ENCODE results near the gene MPG.

MPG gene

DNA sequence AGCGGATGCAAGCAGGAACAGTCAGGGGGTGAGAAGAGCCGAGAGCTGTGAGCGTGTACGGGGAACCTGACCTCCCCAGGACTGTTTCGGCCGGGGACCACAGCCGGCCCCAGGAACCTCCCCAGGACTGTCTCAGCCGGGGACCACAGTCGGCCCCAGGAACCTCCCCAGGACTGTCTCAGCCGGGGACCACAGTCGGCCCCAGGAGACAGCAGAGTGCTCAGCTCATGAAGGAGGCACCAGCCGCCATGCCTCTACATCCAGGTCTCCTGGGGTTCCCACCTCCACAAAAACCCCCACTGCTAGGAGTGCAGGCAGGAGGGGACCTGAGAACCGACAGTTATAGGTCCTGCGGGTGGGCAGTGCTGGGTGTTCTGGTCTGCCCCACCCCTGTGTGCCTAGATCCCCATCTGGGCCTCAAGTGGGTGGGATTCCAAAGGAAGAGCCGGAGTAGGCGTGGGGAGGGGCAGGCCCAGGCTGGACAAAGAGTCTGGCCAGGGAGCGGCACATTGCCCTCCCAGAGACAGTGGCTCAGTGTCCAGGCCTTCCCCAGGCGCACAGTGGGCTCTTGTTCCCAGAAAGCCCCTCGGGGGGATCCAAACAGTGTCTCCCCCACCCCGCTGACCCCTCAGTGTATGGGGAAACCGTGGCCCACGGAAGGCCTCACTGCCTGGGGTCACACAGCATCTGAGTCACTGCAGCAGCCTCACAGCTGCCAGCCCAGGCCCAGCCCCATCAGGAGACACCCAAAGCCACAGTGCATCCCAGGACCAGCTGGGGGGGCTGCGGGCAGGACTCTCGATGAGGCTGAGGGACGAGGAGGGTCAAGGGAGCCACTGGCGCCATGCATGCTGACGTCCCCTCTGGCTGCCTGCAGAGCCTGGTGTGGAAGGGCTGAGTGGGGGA is 9.9 kb upstream of the MPG start:
- DNase-seq = peak; percentile 29

DNA sequence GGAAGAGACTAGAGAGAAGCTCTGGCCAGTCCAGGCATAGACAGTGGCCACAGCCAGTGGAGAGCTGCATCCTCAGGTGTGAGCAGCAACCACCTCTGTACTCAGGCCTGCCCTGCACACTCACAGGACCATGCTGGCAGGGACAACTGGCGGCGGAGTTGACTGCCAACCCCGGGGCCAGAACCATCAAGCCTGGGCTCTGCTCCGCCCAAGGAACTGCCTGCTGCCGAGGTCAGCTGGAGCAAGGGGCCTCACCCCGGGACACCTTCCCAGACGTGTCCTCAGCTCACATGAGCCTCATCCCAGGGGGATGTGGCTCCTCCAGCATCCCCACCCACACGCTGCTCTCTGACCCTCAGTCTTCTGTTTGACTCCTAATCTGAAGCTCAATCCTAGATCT is 8.8 kb upstream of the MPG start:
- no peak for DNase-seq

DNA sequence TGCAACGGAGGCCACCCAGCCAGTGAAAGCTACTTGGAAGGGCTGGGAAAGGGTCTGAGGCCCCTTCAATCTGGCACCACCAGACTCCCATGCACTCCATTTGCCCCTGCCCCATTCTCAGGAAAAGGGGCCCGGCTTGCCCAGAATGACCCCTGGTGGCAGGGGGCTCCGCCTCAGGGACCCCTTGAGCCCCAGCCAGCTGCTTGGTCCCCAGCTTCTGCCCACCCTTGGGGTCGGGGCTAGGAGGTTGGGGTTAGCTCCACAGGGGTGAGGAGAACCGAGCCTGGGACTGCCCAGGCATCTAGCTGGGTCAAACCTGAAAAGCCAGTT is 6.8 kb upstream of the MPG start:
- DNase-seq = no peak

DNA sequence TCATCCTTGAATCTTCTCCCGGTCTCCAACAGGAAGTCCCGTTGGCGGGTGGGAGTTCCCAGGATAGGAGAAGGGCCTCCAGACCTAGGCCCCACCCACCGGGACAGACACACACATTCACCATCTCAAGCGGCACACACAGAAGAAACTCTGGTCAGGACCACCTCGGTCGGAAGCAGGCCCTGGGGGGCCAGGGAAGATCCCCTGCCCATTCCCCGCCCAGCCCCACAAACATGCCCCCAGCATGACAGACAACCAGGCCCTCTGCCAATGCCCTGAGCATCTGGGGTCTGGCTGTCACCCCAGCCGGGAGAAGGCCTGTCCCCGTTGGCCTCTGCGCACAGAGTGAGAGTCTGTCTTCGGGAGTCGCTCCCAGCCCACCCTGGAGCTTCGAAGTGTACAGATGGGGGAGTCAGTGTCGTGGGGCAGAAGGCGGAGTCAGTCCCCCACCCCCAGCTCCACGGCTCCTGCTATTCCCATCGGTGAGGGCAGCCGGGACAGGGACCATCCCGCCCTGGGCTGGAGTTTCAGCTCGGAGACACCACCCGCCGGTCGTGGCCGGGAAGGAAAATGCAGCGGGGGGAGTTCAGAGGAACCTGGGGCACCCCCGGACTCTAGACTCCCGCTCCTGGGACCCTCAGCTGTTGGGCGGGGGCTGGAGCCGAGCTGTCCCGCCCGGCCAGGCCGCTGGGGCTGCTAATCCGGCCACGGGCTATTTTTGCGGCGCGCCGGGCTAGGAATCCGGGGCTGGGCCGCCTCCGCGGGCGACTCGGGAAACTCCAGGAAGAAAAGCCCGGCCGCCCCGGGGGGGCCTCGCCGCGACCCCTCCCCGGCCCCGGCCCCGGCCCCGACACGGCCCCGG is 6.3 kb upstream of the MPG start:
- DNase-seq = no peak

DNA sequence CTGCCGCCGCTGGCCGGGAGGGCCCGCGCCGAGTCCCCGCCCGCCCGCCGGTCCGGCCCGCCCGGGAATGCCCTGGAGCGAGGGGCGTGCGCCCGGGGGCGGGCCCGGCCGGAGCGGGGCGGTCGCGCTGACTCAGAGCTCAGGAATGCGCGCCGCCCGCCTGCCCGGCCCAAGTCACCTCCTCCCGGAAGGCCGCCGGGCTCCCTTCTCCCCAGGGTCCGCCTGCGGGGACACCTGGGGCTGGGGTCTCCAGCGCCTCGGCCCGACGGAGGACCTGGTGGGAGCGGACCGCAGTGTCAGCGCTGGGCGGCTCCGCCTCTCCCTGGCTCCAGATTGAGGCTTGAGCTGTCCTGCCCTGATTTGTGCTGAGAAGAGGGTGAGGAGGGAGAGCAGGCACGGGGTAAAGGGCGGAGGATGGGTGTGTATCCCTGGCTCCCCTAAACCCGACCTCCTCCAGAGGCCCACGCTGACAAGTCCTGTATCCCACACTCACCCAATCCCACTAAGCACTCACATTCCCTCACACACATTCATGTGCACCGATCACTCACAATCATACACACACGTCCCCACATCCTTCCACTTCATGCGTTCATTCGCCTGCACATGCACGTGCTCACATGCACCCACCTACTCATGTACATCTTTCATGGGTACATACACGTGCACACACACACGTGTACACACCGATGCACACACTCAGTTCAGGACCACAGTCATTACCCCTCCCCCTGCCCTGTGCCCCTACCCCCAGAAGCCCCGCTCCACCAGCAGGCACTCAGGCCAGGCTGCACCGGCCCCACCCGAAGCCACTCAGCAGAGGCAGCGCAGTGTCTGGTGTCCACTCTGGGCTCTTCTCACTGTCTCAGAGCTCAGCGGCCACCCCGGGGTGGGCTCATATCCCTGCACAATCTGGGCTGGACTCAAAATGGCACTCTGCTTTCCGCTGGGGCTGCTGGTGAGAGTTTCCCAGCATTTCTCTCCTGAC is 5.2 kb upstream of the MPG start, which contains the start of gene RHBDF1:
RHBDF1 (minus strand) TSS at position 71 of the 988 bp plus-strand sequence. CDS start 7,616 bp downstream, outside the sequence.
- peak; percentile 33 for DNase-seq

DNA sequence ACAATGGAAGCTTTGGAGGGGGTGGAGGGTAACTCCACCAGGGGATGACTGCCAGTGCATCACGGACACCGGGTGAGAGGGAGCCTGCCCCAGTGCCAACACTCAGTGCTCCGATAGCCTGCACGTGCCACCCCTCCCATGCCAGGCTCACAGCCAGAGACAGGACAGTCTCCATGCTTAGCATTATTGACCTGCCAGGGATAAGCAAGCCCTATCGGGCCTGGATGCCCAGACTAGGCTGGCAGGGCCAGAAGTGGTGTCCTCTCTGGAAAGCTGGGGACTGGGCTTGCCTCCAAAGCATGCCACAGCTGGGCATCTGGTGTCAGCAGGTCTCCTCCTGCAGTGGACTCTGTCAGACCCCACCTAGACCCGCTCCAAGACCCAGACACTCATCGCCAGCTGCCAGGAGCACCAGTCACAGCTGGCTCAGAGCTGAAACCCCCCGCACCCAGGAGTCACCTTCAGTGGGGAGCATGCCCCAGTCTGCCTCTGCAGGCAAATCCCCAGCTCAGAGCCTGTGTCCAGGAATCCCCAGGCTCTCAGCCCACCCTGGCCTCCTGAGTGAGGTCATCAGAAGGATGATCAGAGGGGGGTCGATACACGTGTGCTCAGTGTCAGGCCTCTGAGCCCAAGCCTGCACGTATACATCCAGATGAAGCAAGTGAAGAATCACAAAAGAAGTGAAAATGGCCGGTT is 3.8 kb upstream of the MPG start:
- DNase-seq = no peak

DNA sequence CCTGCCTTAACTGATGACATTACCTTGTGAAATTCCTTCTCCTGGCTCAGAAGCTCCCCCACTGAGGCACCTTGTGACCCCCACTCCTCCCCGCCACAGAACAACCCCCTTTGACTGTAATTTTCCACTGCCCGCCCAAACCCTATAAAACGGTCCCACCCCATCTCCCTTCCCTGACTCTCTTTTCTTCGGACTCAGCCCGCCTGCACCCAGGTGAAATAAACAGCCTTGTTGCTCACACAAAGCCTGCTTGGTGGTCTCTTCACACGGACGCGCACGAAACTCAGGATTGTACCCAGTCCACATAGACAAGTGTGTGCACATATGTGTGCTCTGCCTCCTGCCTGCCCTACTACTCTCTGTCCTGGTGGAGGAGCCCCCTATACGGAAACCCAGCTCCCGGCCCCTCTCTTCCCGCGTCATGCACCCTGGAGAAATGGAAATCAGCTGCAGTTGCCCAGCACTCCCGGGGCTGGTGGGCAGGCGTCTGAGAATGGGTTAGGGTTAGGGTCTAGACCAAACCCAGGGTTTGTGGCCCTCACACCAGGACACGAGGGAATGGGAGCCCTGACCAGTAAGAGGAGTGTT is 3.2 kb upstream of the MPG start:
- DNase-seq = no peak

DNA sequence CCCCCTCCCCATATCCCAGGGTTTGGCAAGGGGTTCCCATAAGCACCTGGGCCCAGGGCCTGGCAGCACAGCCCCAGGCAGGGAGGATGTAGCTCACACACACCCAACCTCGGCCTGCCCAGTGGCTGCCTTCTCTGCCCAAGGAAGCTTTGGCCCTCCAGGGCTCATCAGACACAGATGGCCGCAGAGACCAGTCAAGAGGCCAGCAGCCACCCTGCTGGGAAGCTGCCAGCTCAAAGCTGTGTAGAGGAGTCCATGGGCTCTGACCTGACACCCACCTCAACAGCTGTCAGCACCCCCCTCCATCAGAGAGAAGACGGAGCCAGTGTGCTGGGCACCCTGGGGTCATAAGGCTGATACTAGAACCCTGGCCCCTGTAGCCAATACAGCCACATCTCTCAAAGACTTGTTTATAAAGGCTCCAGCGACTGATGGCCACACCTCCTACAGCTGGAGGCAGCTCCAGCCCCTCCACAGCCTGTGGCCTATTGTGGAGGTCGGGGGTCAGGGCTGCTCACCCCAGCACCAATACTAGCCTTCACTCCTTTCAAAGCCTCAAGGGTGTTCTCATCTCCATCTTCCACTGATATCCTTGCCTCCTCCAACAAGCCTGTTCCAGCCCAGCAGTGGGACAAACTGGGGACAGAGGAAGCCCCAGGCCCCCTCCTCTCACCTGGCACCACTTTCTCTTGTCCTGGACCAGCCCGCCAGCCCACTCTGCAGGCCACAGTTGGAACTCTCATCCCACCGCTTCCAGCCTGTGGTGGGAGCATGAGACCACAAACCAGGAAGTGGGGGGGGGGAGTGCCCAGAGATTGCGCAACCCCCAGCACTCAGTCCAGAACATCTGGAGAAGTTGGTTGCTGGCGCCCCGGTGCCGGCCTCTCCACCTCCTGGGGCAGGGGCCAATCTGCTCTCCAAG is 2.2 kb upstream of the MPG start:
- peak; percentile 97 for DNase-seq

- peak; percentile 58 for DNase-seq
Measured at GRCh38 chr16:76535-77272, 1.3 kb upstream of the MPG start.

GRCh38 chr16:77273-77806 is 685 bp upstream of the MPG start:
- peak; percentile 38 for DNase-seq

- no peak for DNase-seq
Measured at GRCh38 chr16:78444-79150, 572 bp downstream of the MPG start.

DNA sequence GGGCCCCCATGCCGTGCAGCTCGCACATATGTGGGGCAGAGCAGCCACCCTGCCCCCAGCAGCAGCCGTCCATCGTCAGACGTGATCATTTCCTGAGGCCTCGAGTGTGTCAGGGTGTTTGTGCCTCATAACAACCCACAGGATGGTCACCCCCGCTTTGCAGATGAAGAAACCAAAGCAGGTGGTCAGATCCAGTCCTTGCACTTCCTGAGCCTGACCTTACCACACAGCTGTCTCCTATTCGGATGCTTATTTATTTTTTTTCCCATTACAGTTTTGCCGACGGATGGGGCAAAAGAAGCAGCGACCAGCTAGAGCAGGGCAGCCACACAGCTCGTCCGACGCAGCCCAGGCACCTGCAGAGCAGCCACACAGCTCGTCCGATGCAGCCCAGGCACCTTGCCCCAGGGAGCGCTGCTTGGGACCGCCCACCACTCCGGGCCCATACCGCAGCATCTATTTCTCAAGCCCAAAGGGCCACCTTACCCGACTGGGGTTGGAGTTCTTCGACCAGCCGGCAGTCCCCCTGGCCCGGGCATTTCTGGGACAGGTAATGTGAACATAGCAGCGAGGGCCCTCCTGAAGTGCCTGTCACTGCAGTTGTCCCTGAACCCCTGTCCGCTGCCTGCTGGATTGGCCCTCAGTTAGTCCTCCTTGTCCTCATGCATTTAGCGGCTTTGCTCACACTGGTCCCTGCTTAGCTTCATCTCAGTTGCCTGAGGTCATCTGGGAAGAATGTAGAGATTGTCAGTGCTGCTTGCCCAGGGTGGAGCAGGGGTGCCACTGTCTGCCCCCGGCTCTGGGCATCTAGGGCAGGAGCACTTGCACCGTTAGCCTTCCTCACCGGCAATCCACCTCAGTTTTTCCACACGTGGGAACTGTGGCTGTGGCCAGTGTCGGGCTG is 1.4 kb downstream of the MPG start:
- DNase-seq = peak; percentile 58

DNA sequence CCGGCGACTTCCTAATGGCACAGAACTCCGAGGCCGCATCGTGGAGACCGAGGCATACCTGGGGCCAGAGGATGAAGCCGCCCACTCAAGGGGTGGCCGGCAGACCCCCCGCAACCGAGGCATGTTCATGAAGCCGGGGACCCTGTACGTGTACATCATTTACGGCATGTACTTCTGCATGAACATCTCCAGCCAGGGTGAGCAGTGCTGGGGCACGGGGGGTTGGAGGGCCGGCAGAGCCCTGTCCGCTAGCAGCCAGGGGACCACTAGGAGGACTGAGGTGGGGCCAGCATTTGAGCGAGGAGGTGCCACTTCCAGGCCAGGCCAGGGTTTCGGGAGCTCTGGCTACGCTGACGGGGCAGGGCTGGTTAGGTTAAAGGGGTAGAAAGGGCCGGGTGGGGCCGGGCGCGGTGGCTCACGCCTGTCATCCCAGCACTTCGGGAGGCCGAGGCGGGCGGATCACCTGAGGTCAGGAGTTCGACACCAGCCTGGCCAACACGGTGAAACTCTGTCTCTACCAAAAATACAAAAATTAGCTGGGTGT is 5.1 kb downstream of the MPG start:
- DNase-seq = no peak

DNA sequence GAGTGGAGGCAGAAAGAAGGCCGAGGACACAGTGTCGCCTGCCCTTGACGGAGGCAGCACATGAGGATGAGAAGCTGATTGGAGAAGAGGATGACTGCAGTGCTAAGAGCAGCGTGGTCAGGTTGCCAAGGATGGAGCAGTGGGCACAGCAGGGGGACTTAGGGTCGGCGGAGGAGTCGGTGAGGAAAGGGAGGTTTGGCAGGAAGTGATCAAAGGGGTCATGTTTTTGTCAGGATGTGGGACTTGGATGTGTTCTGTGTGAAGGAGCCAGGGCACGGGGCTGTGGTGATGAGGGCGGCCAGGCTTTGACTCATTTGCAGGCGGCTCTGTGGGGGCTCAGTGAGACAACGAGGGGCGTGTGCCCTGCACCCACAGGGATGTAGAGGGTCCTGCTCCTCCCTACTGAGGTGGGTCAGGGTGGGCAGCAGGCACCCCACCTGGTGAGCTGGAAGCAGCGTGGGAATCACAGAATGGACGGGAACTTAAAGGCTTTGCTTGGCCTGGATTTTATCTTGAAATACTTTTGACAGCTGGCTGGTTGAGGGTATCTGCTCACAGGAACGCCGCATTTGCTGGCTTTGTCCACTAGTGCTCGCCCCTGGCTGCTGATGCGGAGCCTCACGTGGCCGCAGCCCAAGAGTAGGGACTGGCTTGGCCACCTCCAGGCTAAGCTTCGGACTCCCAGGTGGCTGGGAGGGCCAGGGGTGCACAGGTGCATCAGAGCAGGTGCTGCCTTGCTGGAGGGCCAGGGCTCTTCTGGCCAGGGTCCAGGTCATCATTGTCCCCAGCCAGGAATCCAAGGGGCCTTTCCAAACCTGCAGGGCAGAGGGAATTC is 6.0 kb downstream of the MPG start:
- DNase-seq = peak; percentile 22

- DNase-seq = peak; percentile 94
Measured at GRCh38 chr16:84718-85406, 6.8 kb downstream of the MPG start.

GRCh38 chr16:85407-85782 is 7.4 kb downstream of the MPG start:
- DNase-seq = no peak

Measured in MV-4-11 (cell line).